Astrocyte of the hippocampus (primary cell): ENCODE results near the gene REC114.
"Not testable (repeated sequence)": the region's sequence is repeated elsewhere in the genome, so short reads cannot be mapped to it uniquely, and the experiment has no call there.

Experiments
- DNase-seq: peaks from one replicate; pipeline ENCODE4 v3.0.0; 2011; ENCODE audit warnings: low read depth, low spot score

Gene REC114

GRCh38 chr15:73527598-73527997, 84.6 kb downstream of the REC114 start:
- no peak for DNase-seq

GRCh38 chr15:73530649-73531048, 87.7 kb downstream of the REC114 start:
- peak; percentile 5 for DNase-seq

DNA sequence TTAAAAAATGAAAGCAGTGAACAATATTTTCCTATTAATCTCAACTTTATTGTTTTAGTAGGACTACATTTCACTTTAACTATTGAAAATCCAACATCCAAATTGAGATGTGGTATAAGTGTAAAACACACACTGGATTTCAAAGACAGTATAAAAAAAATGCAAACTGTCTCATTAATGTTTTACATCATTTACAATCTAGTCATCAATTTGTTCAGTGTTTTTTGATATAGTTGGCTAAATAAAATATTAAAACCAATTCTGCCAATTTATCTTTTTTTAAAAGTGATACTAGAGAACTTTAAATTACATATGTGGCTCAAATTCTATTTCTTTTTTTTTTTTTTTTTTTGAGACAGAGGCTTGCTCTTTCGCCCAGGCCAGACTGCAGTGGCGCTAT, 95.2 kb downstream of the REC114 start:
- no peak for DNase-seq

GRCh38 chr15:73538563-73539211, 95.7 kb downstream of the REC114 start:
- no peak for DNase-seq

- no peak for DNase-seq
Measured at GRCh38 chr15:73539212-73540128, 96.5 kb downstream of the REC114 start.

GRCh38 chr15:73540161-73540560, 97.2 kb downstream of the REC114 start:
- DNase-seq: no peak

GRCh38 chr15:73541479-73541878, 98.5 kb downstream of the REC114 start:
- no peak for DNase-seq

DNA sequence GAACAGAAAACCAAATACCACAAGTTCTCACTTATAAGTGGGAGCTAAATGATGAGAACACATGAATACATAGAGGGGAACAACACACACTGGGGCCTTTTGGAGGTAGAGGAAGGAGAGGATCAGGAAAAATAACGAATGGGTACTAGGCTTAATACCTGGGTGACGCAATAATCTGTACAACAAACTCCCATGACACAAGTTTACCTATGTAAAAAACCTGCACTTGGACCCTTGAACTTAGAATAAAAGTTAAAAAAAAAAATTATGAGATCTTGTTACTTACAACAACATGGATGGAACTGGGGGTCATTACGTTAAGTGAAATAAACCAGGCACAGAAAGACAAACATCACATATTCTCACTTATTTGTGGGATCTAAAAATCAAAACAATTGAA, 106.0 kb downstream of the REC114 start:
- not testable (repeated sequence) for DNase-seq

- DNase-seq: no peak
Measured at GRCh38 chr15:73550190-73550589, 107.2 kb downstream of the REC114 start.

GRCh38 chr15:73555080-73555479, 112.1 kb downstream of the REC114 start:
- DNase-seq: no peak

GRCh38 chr15:73558529-73558928, 115.6 kb downstream of the REC114 start:
- no peak for DNase-seq

DNA sequence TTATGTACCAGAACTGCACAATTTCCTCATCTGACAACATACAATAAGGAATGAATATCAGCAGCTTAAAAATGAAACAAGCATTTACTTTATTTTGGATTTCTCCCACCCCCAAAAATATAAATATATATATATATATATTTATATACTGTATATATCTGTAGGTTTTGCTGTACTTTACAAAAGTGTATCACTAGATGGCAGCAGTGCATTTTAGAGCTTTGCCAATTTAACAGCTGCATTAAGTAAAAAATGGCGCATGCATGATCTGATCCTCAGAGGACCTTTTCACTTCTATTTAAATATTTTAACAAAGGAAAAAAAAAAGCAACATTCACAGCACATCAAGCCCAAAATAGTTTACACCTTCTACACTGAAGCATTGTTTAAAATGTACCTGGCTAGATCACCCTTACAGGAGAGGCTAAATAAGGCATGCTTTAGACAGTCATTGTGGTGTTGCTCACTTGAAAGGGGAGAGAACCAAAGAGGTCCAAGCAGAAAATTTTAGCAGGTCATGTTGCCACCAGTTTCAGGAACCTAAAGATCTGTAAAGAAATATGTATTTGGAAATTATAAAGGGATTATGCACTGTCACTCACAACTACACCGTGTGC, 117.6 kb downstream of the REC114 start:
- DNase-seq: peak; percentile 62

DNA sequence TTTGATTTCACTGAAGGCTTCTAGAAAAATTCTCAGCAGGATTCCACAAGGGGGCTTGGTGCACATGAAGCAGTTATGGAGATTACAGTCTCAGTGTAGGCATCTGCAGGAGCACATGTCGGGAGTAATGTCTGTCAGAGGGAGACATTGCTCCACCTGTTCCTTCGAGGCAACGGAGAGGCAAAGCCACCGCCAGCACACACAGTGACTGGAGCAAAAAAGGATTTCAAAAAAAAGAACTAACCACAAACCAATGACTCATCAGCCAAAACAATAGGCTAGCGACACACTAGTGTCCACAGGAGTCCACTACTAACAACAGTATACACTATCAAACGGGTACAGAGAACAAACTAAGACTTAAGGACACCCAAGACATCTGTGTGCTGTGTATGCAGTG, 121.3 kb downstream of the REC114 start:
- DNase-seq: peak; percentile 73

- no peak for DNase-seq
Measured at GRCh38 chr15:73567020-73567419, 124.1 kb downstream of the REC114 start.

DNA sequence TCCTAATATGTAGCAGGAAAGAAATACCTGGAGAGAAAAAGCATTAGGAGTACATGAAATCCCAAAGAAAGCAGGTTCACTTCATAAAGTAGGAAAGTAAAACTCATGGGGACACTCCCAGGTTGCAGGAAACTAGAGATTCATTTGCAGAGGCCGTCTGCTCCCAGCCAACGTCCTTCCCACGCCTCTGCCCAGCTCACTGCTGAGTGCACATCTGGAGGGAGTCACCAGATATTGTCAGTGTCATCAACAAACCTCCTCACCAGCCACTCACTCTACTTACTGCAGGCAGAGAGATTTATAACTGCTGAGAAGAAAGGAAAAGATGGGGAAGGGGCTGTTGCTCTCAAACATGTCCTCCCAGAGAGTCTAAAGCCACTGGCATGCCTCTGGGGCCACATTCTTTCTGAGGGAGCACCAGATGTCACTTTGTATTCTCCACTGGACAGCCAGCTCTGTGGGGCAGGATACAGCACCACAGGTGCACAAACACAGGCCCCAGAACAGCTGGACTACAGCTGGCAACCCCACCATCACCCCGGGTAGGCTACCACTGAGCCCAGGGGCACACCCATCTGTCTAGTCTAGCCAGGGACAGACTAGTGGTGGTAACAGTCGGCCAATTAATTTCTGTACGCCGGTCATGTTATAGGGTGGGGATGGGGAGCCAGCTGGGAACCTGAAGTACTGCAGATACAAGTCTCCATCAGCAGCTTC, 125.8 kb downstream of the REC114 start:
- no peak for DNase-seq

DNA sequence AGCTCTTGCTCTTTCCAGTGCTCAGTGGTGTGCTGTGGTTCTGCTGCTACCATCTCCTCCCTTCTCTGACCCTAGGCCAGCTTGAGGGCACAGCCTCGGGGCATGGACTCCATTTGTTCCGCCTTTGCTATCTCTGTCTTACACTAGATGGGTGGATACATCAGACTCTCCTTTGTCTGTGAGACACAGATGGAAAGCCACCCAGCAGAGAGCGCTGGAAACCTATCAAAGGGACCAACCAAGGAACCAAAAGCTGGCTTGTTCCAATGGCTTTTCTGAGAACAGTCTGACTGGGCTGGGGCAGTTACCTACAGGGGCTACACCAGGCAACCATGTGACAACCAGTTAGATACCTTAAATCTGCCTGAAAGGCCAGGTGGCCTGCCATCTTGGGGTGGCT, 126.4 kb downstream of the REC114 start:
- DNase-seq: no peak

DNA sequence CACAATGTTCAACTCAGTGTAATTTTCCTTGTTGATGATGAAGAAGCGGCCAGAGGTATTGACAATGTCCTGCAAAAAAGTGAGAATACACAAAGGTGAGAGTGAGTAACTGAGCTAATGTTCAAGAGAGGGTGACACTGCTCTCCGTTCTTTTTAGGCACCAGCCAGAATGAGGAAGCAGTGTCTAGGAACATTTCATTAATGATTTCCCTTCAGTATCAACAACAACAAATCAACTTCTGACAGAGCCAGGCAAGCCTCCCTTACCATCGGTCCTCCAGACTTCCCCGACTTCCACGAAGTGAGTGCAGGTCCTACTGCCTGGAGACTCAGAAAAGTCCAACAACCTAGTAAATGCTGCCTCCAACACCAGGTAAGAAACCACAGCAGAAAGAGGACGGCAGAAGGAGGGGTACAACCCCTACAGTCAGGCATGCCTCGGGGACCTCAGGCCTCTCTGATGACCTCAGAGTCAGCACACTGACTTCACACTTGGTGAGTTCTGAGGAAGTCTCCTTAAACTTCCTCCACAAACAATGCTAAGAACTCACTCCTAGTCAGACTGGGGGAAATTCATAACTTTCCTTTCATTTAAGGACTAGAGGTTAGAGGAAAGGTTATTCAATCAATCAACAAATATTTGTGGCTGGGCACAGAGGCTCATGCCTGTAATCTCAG, 127.5 kb downstream of the REC114 start:
- no peak for DNase-seq

DNA sequence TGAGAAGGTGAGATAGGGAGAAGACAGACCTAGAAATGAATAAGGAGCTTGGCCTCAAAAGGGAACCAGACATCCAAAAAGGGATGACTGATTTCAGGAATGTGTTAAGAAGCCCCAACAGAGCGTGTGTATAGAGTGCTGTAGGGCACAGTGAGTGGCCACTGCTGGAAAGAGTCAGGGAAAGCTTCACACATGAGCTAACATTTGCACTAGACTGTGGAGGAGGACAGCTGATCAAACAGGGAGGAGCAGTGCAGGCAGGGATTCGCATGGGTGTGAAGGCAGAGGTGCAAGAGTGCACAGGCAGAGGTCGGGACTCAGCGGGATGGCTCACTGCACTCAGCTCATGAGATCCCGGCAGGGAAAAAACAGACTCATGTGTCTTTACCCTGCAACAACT, 128.4 kb downstream of the REC114 start:
- no peak for DNase-seq

DNA sequence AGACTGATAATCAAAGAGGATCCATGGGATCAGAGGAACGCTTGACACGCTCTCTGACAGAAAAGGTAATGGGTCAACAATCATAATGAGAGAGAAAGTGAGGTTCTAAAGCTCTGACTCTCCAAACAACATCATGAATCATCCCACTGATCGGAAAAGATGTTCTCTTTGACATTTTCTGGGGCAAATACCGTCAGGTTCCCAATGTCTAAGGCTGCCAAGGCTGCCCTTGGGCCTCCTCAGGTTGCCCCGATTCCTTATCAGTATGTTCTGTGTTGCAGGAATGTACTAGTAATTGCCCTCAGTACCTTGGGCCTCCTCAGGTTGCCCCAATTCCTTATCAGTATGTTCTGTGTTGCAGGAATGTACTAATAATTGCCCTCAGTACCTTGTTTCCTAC, 129.3 kb downstream of the REC114 start:
- no peak for DNase-seq

DNA sequence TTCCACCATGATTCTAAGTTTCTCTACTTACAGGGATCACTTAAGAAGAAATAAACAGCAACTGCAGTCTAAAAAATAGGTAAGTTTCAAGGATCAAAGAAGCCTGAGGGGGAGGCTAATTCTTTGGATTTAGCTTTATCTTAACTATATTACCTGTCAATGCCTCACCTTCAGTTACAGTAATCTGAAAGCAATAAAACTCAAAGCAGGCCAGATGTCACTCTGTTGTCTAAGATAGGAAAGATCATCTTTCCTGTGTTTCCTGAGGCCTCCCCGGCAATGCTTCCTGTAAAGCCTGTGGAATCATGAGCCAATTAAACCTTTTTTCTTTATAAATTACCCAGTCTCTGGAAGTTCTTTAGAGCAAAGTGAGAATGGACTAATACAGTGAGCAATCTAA, 130.1 kb downstream of the REC114 start:
- DNase-seq: no peak

DNA sequence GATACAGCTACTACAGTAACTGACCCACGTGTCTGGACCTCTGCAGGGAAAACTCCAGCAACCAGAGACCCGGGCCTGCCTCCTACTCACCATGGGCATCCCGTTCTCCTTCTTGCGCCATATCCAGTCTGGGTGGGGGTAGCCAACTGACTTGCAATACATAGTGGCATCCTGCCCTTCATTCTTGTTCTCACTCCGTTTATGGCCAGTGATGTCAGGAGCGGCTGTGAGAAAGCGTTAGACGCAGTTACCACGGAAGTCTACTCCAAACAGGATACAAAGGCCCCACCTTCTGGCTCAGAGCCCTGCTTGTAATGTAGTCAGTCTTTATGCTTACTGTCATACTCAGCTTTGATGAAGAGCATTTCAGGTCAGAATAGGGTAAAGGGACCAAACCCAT, 130.6 kb downstream of the REC114 start:
- no peak for DNase-seq
